Measurements from ENCODE around the gene GPR17.

The GPR17 gene

DNA sequence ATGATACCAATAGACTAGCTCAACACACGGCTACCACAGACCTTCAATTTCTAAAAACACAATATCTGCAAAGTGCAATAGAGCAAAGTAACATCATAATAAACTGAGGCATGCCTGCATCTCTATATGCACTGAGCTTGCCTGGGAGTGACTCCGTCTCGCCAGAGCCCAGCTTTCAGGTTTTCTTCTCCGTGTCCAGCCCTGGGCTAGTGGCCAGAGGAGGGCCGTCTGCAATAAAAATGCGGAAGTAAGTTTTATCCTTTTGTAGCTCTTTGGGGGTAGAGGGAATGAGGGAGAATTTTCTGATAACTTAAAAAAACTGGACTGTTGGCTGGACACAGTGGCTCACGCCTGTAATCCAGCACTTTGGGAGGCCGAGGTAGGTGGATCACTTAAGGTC is 41.0 kb upstream of the GPR17 start:
- DNase-seq (ENCODE audit: low spot score), result no peak

GRCh38 chr2:127605691-127606263 is 40.2 kb upstream of the GPR17 start:
- no peak for DNase-seq (ENCODE audit: low spot score)
- TF ChIP-seq CTCF (IDR thresholded peaks at IDR 0.05; ENCODE audit: extremely low read depth, missing control alignments), result no peak

More for the DNA sequence above, 41.0 kb upstream of the GPR17 start:
- TF ChIP-seq CTCF (IDR thresholded peaks at IDR 0.05; ENCODE audit: extremely low read depth, missing control alignments), result no peak

DNA sequence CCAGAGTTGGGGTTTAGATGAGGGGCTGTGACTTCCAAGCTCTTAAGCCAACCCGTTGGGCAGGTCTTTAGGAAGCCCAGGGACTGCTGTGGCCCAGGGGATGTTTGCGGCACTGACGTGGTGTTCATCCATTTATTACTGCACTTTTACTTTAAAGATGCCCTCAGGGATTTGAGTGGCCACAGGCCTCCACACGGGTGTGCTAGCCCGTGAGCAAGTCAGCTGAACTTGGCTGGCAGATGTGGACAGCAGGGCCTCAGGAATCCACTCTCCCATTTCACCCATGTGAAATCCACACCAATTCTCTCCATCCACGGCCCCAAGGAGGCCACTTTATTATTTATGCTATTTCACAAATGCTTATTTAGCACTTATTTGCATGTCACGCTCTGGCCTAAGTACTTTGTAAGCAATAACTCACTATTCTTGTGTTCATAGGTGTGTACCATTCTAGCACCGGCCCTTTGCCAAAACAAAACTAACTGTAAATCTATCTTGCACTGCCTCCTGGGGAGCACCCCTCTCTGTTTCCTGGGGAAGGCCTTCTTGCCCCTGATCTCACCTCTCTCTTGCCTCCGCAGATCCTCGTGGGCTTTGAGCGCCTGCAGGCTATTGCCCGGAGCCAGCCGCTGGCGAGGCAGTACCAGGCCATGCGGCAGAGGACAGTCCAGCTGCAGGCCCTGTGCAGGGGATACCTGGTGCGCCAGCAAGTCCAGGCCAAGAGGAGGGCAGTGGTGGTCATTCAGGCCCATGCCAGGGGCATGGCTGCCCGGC is 39.1 kb upstream of the GPR17 start:
- DNase-seq (ENCODE audit: low spot score), result no peak
- TF ChIP-seq CTCF (IDR thresholded peaks at IDR 0.05; ENCODE audit: extremely low read depth, missing control alignments), result no peak

DNA sequence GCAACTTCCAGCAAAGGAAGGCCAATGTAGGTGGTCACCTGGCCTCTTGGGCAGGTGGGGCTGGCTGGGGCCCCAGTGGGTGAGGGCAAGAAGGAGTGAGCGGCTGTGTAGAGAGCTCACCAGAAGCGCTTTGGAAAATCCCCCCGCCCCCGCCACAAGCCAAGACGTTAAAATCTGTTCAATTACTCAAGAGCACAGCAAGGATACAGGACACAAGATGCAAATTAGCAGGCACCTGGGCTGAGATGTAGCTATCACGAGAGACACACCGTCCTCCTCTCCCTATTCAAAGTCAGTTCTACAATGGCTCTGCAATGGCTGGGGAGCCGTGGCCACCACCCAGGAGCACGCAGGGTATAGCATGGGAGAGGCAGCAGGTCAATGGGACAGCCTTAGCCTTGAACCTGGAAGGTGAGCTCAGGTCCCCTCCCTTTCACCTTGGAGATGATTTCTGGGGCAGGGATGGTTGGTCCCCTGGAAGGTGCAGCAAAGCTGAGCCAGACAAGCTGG is 38.5 kb upstream of the GPR17 start:
- no peak for TF ChIP-seq CTCF (IDR thresholded peaks at IDR 0.05; ENCODE audit: extremely low read depth, missing control alignments)
- DNase-seq (ENCODE audit: low spot score), result no peak

GRCh38 chr2:127608061-127609030 is 37.6 kb upstream of the GPR17 start:
- no peak for DNase-seq (ENCODE audit: low spot score)
- TF ChIP-seq CTCF (IDR thresholded peaks at IDR 0.05; ENCODE audit: extremely low read depth, missing control alignments), result no peak

DNA sequence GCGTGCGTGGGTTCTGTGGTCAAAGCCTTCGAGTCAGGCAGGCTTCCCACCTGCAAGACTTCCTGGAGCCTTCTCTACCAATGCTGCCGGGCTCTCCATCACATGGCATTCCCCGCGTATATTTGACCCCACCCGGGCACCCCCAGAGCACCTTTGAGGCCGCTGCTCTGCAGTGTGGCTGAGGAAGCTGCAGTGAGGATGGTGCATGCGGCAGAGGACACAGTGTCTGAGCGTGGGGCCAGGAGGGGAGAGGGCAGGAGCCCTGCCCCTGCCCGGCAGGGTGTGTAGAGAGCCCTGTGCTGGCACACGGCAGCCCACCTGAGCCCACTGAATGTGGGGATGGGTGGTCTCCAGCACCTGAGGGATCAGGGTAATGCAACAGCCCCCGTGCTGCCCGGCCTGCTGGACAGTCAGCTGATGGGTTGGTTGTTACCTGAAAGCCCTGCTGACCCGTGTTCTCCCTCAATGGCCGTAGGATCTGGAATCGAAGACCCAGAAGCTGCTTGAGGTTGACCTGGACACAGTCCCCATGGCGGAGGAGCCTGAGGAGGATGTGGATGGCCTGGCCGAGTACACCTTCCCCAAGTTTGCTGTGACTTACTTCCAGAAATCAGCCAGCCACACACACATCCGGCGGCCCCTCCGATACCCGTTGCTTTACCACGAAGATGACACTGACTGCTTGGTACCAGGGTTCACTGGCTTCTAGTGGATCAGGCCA is 36.8 kb upstream of the GPR17 start:
- no peak for DNase-seq (ENCODE audit: low spot score)
- no peak for TF ChIP-seq CTCF (IDR thresholded peaks at IDR 0.05; ENCODE audit: extremely low read depth, missing control alignments)

Measured in GM20000 (cell line).